OCI-LY1 (cell line): ENCODE results near the gene CDH22.

Source experiments
- EZH2 ChIP-seq: fragments of 200-600 bp; sonication (generic), shearing (Covaris generic); IDR thresholded peaks from 2 replicates; pipeline ENCODE4 v1.8.0; 2017; ENCODE audit warnings: borderline replicate concordance, mixed run types, mild to moderate bottlenecking, antibody characterized with exemption, low read length, moderate library complexity, mixed read lengths
- TF ChIP-seq, protein P1 (sequence below): fragments of 200-600 bp; sonication (generic), shearing (Covaris generic); IDR thresholded peaks from 2 replicates; pipeline ENCODE4 v1.5.1; 2017; ENCODE audit warnings: mild to moderate bottlenecking, antibody characterized with exemption, low read length, moderate library complexity, mixed read lengths

GRCh38 chr20:46226602-46227001 is 81.7 kb downstream of the CDH22 start:
- TF ChIP-seq, protein P1, sequence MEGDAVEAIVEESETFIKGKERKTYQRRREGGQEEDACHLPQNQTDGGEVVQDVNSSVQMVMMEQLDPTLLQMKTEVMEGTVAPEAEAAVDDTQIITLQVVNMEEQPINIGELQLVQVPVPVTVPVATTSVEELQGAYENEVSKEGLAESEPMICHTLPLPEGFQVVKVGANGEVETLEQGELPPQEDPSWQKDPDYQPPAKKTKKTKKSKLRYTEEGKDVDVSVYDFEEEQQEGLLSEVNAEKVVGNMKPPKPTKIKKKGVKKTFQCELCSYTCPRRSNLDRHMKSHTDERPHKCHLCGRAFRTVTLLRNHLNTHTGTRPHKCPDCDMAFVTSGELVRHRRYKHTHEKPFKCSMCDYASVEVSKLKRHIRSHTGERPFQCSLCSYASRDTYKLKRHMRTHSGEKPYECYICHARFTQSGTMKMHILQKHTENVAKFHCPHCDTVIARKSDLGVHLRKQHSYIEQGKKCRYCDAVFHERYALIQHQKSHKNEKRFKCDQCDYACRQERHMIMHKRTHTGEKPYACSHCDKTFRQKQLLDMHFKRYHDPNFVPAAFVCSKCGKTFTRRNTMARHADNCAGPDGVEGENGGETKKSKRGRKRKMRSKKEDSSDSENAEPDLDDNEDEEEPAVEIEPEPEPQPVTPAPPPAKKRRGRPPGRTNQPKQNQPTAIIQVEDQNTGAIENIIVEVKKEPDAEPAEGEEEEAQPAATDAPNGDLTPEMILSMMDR, result no peak
- no peak for TF ChIP-seq EZH2
